ENCODE measurements around the gene ITGA11. TPM values are rescaled to one million over a fixed set of nuclear protein-coding genes. Genes with fewer than 3 reads are reported as not detected.

ITGA11 gene
- total and polyA plus RNA-seq, 2 experiments from 2014 or later: 0.03 to 0.40 TPM

DNA sequence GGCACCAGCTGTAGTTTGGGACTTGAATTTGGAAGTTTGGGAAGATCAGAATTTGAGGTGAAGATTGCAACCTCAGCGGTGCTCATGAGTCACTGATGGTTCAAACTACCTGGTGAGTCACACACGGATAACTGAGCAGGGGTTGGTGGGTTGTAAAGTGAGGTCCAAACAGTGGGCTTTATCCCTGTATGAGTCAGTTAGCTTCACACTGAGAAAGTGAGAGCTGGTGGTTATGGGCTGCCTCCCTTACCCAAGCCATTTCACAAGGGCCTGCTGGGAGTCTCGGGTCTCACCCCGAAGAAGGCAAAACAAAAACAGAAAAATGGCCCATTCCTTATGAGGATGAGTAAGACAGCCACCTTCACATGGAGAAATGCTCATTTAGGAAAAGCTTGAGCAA is 77.0 kb downstream of the ITGA11 start (continued):
- TF ChIP-seq EZH2 (IDR thresholded peaks at IDR 0.05; ENCODE audit: low read depth, unreplicated experiment) (no peak), NANOG (IDR thresholded peaks at IDR 0.05; ENCODE audit: borderline replicate concordance) (no peak), POLR2AphosphoS5 (IDR thresholded peaks at IDR 0.05; ENCODE audit: low read depth) (no peak), ZNF331 (CRISPR knock-in tag; IDR thresholded peaks at IDR 0.05; ENCODE audit: low read depth) (no peak), JUNB (IDR thresholded peaks at IDR 0.05; ENCODE audit: unreplicated experiment) (no peak)
- TF ChIP-seq, protein P1, sequence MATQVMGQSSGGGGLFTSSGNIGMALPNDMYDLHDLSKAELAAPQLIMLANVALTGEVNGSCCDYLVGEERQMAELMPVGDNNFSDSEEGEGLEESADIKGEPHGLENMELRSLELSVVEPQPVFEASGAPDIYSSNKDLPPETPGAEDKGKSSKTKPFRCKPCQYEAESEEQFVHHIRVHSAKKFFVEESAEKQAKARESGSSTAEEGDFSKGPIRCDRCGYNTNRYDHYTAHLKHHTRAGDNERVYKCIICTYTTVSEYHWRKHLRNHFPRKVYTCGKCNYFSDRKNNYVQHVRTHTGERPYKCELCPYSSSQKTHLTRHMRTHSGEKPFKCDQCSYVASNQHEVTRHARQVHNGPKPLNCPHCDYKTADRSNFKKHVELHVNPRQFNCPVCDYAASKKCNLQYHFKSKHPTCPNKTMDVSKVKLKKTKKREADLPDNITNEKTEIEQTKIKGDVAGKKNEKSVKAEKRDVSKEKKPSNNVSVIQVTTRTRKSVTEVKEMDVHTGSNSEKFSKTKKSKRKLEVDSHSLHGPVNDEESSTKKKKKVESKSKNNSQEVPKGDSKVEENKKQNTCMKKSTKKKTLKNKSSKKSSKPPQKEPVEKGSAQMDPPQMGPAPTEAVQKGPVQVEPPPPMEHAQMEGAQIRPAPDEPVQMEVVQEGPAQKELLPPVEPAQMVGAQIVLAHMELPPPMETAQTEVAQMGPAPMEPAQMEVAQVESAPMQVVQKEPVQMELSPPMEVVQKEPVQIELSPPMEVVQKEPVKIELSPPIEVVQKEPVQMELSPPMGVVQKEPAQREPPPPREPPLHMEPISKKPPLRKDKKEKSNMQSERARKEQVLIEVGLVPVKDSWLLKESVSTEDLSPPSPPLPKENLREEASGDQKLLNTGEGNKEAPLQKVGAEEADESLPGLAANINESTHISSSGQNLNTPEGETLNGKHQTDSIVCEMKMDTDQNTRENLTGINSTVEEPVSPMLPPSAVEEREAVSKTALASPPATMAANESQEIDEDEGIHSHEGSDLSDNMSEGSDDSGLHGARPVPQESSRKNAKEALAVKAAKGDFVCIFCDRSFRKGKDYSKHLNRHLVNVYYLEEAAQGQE (IDR thresholded peaks at IDR 0.05; ENCODE audit: unreplicated experiment): no peak
- TF ChIP-seq, protein P2, sequence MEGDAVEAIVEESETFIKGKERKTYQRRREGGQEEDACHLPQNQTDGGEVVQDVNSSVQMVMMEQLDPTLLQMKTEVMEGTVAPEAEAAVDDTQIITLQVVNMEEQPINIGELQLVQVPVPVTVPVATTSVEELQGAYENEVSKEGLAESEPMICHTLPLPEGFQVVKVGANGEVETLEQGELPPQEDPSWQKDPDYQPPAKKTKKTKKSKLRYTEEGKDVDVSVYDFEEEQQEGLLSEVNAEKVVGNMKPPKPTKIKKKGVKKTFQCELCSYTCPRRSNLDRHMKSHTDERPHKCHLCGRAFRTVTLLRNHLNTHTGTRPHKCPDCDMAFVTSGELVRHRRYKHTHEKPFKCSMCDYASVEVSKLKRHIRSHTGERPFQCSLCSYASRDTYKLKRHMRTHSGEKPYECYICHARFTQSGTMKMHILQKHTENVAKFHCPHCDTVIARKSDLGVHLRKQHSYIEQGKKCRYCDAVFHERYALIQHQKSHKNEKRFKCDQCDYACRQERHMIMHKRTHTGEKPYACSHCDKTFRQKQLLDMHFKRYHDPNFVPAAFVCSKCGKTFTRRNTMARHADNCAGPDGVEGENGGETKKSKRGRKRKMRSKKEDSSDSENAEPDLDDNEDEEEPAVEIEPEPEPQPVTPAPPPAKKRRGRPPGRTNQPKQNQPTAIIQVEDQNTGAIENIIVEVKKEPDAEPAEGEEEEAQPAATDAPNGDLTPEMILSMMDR (conservative IDR thresholded peaks at IDR 0.05; ENCODE audit: low read depth in 2 of 2): no peak

DNA sequence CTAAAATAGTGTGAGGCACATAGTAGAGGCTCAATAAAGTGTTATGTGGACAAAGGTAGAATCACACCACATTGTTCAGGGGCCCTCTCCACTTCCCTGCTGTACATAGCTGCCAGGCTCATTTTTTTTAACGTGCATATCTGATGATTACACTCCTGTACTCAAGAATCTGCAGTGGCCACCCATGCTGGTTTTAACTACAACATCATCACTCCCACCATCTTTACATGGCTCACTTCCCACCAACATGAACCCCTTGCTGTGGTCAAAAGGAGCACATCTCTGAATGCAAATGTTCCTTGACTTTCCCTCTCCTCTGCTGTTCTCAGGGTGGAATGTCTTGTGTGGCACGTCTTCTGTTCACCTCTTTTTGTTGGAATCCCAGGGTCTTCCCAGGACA is 77.7 kb downstream of the ITGA11 start:
- DNase-seq (ENCODE audit: low spot score) (no peak), ATAC-seq (no peak)
- Histone ChIP-seq H3K36me3 (ENCODE audit: insufficient read depth) (no peaks in the 10 kb centered on the region), H3F3A (replicated peaks; ENCODE audit: low read depth) (no peaks in the 10 kb centered on the region), H3K27me3 (ENCODE audit: insufficient read depth) (no peaks in the 10 kb centered on the region), H3K79me2 (replicated peaks; ENCODE audit: insufficient read depth) (no peaks in the 10 kb centered on the region), H3K4me2 (no peak overlapping the region), H4K20me1 (replicated peaks; ENCODE audit: insufficient read depth) (no peaks in the 10 kb centered on the region), H3K27ac (ENCODE audit: low read depth) (no peak overlapping the region), H3K9me2 (ENCODE audit: insufficient read depth) (no peaks in the 10 kb centered on the region), H3K4me1 (ENCODE audit: insufficient read depth) (no peaks in the 10 kb centered on the region), H2AFZ (no peak overlapping the region), H3K4me3 (no peak overlapping the region)
- Mint-ChIP-seq H3K9me3 (peaks cover 17% of the 10 kb centered on the region; the same call in 2 of the 3 replicates), H3K4me3 (no peak overlapping the region), H3K4me1 (no peaks in the 10 kb centered on the region), H3K27me3 (ENCODE audit: insufficient read depth, low read depth, poor library complexity) (peaks cover 5% of the 10 kb centered on the region), H3K27ac (no peak overlapping the region), H3K36me3 (ENCODE audit: low read depth) (peaks cover 10% of the 10 kb centered on the region; the same call in 2 of the 3 replicates)
- TF ChIP-seq, protein P1 (IDR thresholded peaks at IDR 0.05; ENCODE audit: unreplicated experiment): no peak
- no peak for TF ChIP-seq NANOG (IDR thresholded peaks at IDR 0.05; ENCODE audit: borderline replicate concordance)
- no peak for TF ChIP-seq ZNF331 (CRISPR knock-in tag; IDR thresholded peaks at IDR 0.05; ENCODE audit: low read depth)
- TF ChIP-seq POLR2AphosphoS5 (IDR thresholded peaks at IDR 0.05; ENCODE audit: low read depth): no peak
- TF ChIP-seq EZH2phosphoT487 (IDR thresholded peaks at IDR 0.05; ENCODE audit: unreplicated experiment): no peak
- TF ChIP-seq STAT1 (IDR thresholded peaks at IDR 0.05; ENCODE audit: unreplicated experiment): no peak
- TF ChIP-seq ZNF114 (CRISPR knock-in tag; IDR thresholded peaks at IDR 0.05): no peak
- TF ChIP-seq CREB1 (CRISPR knock-in tag; IDR thresholded peaks at IDR 0.05; ENCODE audit: low read depth): no peak

Measured in GM23338 (cell line).